Pericardium fibroblast (primary cell): Measurements from ENCODE around the gene CEACAM19. TPM values are rescaled to one million over a fixed set of nuclear protein-coding genes. Genes with fewer than 3 reads are reported as not detected.

ENCODE experiments used
- total RNA-seq: library from RNA; depleted of rRNA; stranded (reverse); fragments of >200 nt; gene quantifications from 2 replicates; pipeline ENCODE4 v1.2.3, GENCODE V29; 2015

Gene CEACAM19
- 1.3 and 1.4 TPM in 2 replicates for total RNA-seq

GRCh38 chr19:44671400-44671799, at the start of gene CEACAM19:
Gene CEACAM19 (plus strand): TSS chr19:44671482. CDS start chr19:44671932, 450 bp downstream.

GRCh38 chr19:44643605-44644401, 27.5 kb upstream of the CEACAM19 start, which contains the start of gene PVR:
Gene PVR (plus strand): TSS chr19:44643910. CDS start chr19:44644097, 187 bp downstream.

GRCh38 chr19:44698492-44699201, 27.4 kb downstream of the CEACAM19 start, which contains the start of gene CEACAM16:
Gene CEACAM16 (plus strand): TSS chr19:44699151. CDS start chr19:44701457, 2,306 bp downstream.

Other genes starting within 250 kb of the CEACAM19 start
- gene ZNF229, start 223.0 kb upstream of the CEACAM19 start, total RNA-seq = 3.7 and 4.2 TPM in 2 replicates
- gene ZNF180, start 171.0 kb upstream of the CEACAM19 start, total RNA-seq = 5.7 and 7.1 TPM in 2 replicates
- not detected in 2 replicates for gene CEACAM20, start 141.8 kb upstream of the CEACAM19 start, total RNA-seq
- gene IGSF23, start 57.9 kb upstream of the CEACAM19 start, total RNA-seq = not detected in 2 replicates
- 16.8 and 42.7 TPM in 2 replicates for gene PVR, start 27.6 kb upstream of the CEACAM19 start, total RNA-seq
- not detected in 2 replicates for gene CEACAM16, start 27.7 kb downstream of the CEACAM19 start, total RNA-seq
- 21.8 and 31.9 TPM in 2 replicates for gene BCL3, start 77.2 kb downstream of the CEACAM19 start, total RNA-seq
- not detected in 2 replicates for gene CBLC, start 106.4 kb downstream of the CEACAM19 start, total RNA-seq
- gene BCAM, start 137.6 kb downstream of the CEACAM19 start, total RNA-seq = 20.6 and 29.3 TPM in 2 replicates
- gene NECTIN2, start 174.8 kb downstream of the CEACAM19 start, total RNA-seq = 76.9 and 163 TPM in 2 replicates
- gene TOMM40, start 219.8 kb downstream of the CEACAM19 start, total RNA-seq = 47.9 and 51.1 TPM in 2 replicates
- gene APOE, start 234.3 kb downstream of the CEACAM19 start, total RNA-seq = 813 and 5,080 TPM in 2 replicates
- gene APOC1, start 243.1 kb downstream of the CEACAM19 start, total RNA-seq = 14.1 and 28.8 TPM in 2 replicates